KBM-7 (cell line): ENCODE data around the gene GDF7.
"Not testable (repeated sequence)": the region's sequence is repeated elsewhere in the genome, so short reads cannot be mapped to it uniquely, and the experiment has no call there.

Experiments used
- DNase-seq: peaks from one replicate; pipeline ENCODE4 v3.0.0-alpha.2; 2015
- in situ Hi-C: fragments of 300-500 bp; cut with MboI; formaldehyde crosslinking; loops from 2 replicates; pipeline ENCODE4 v1.14.3; 2020; ENCODE audit warnings: low sequenced_read_pairs, low pct_unique_long_range_greater_than_20kb, mixed read lengths

Gene GDF7

DNA sequence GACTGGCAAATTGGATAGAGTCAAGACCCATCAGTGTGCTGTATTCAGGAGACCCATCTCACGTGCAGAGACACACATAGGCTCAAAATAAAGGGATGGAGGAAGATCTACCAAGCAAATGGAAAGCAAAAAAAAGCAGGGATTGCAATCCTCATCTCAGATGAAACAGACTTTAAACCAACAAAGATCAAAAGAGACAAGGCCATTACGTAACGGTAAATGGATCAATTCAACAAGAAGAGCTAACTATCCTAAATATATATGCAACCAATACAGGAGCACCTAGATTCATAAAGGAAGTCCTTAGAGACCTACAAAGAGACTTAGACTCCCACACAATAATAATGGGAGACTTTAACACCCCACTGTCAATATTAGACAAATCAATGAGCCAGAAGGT, 46.6 kb downstream of the GDF7 start:
- in situ Hi-C loops, DNase-seq: not testable (repeated sequence)

DNA sequence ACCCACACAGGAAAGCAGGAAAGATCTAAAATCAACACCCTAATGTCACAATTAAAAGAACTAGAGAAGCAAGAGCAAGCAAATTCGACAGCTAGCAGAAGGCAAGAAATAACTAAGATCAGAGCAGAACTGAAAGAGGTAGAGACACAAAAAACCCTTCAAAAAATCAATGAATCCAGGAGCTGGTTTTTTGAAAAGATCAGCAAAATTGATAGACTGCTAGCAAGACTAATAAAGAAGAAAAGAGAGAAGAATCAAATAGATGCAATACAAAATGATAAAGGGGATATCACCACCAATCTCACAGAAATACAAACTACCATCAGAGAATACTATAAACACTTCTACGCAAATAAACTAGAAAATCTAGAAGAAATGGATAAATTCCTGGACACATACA, 47.5 kb downstream of the GDF7 start:
- in situ Hi-C loops, result not testable (repeated sequence)

DNA sequence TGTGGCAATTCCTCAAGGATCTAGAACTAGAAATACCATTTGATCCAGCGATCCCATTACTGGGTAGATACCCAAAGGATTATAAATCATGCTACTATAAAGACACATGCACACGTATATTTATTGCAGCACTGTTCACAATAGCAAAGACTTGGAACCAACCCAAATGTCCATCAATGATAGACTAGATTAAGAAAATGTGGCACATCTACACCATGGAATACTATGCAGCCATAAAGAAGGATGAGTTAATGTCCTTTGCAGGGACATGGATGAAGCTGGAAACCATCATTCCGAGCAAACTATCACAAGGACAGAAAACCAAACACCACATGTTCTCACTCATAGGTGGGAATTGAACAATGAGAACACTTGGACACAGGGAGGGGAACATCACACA, 49.2 kb downstream of the GDF7 start:
- in situ Hi-C loops, DNase-seq: not testable (repeated sequence)

More for the DNA sequence above, 47.5 kb downstream of the GDF7 start:
- not testable (repeated sequence) for DNase-seq

DNA sequence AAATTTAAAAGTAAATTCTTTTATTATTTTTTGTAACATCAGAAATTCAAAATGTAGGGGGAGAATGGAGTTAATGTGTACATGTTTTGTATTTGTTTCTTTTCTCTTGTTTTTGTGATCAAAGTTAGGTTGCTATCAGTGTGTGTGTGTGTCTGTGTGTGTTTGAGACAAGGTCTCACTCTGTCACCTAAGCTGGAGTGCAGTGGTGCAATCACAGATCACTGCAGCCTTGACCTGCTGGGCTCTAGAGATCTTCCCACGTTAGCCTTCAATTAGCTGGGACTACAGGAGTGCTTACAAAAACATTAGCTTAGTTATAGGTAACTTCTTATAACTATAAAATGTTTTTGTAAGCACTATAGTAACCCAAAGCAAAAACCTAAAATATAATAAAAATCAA, 50.7 kb downstream of the GDF7 start:
- in situ Hi-C loops, result no loop called here
- no peak for DNase-seq

DNA sequence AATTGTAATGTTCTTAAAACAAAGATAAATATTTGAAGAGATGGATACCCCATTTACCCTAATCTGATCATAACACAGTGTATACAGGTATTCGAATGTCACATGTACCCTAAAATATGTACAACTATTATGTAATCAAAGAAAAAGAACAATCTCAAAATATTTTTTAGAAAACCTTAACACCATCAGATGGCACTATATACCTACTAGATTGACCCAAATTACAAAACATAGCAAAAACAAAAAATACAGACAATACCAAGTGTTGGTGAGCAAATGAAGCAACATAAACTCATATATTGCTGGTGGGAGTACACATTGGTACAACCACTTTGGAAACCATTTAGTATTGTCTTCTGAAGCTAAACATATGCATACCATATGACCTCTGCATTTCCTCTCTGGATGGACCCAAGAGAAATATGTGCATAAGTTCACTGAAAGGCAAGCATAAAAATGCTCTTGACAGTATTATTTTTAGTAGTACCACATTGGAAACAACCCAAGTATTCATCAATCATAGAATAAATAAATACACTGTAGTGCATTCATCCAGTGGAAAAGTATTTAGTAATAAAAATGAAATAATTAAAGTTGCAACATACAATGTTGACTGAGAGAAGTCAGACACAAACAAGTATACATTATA, 55.8 kb downstream of the GDF7 start:
- in situ Hi-C loops, result no loop called here

DNA sequence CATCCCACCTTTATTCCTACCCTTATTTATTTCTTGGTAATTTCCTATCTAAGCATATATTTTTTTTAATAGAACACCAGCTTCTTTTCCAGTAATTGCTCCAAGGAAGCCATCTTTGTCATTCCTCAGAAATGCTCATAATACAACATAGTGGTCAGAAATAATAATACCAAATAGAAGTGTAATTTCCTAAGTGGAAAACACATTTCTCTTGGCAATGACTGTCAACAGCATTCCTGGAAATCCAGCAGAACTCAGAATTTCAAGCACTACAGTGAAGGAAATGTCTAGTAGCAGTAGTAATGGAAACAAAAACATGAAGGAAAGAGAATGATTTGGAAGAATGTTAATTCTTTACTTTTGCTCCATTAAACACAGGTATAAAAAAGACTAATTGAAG, 56.6 kb downstream of the GDF7 start:
- in situ Hi-C loops, result no loop called here
- DNase-seq, result no peak

More for the DNA sequence above, 55.8 kb downstream of the GDF7 start:
- DNase-seq, result no peak

DNA sequence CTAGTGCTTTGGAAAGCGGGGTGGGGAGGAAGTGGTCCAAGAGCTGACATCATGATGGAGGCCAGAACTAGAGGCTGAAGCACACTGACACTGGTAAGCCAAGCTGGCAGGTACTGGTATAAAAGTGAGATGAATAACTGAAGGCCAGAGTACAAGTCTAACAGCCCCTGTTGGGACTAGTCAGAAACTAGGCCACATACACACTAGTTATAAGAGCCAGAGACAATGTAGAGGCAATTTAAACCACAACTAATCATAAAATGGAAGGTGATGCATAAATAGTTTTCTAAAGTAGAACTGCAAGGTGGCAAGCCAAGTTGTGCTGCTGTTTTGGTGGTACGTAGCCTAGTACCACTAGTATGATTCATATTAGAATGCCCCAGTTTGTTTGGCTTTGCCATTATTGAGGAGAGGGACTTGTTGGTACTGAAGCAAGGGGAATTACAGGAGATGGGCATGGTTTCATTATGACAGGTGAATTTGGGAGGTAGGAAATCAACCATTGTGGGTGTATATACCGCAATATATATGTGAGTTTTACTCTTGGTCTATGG, 57.6 kb downstream of the GDF7 start:
- DNase-seq, result no peak
- in situ Hi-C loops, result no loop called here

DNA sequence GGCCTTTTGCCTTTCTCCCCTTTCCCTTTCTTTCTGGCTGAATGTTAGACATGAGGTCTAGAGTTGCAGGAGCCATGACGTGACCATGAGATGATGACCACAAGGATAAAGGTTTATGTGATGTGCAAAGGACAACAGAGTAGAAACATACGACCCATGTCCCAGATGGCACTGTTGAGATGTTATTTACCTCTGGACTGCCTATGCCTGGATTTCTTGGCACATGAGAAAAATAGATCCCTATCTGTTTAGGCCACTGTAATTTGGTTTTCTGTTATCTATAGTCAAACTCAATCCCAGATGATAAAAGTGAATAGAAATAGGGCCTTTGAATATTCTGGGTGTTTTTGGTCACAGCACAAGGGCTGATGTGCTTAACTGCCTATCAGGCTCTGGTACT, 58.8 kb downstream of the GDF7 start:
- in situ Hi-C loops, result no loop called here

DNA sequence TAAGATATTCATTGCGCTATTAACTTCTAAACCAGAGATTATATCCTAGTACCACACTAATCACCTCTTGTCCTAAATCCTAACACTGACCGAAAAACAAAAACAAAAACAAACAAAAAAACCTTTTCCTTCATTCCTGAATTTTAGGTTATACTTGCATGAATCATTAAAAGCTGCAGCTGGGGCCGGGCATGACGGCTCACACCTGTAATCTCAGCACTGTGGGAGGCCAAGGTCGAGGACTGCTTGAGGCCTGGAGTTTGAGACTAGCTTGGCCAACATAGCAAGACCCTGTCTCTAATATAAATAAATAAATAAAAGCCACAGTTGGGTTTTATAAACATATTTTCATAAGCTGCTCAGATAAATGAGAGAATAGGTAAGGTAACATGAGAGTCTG, 60.0 kb downstream of the GDF7 start:
- in situ Hi-C loops, result no loop called here
- DNase-seq, result no peak

More for the DNA sequence above, 58.8 kb downstream of the GDF7 start:
- DNase-seq, result no peak

DNA sequence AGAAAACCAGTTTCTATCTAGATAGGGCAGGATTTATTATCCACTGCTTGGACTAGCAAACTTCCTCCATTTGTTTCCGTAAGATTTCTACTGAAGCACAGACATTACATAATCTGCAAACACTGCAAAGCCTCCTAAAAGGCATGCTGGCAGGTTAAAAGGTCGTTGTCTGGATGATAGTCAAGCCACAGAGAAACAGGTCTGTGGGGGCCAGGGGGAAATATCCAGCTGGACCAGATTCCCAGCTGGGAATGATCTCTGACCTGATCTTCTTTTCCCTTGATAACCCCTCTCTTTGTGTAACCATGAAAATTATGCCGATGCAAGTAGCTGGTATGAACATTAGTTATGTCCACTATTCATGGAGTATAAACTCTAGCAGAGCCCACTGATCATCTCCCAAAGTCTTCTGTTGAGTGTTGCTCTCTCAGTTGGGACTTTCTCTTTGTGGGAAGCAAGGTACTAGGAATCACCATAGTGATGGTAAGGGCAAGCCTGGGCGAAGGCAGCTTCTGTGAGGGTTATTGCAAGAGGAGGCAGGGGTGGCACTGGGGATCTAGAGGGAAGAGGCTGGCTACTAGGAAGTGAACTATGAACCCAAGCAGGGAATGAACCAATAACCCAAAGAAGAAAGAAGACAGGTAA, 61.3 kb downstream of the GDF7 start:
- in situ Hi-C loops, result no loop called here
- DNase-seq, result no peak
